Measurements from ENCODE around the gene OCA2. TPM values are rescaled to one million over a fixed set of nuclear protein-coding genes. Genes with fewer than 3 reads are reported as not detected.

Gene OCA2
- total RNA-seq, 1 experiment from 2014 or later = not detected

GRCh38 chr15:28118083-28118482 lies 19.0 kb upstream of the OCA2 start:
- intact Hi-C loops (cut with micrococcal nuclease) = no loop called here
- Mint-ChIP-seq H3K9me3 (ENCODE audit: unreplicated experiment) (no peaks in the 10 kb centered on the region), H3K4me1 (ENCODE audit: insufficient read depth, unreplicated experiment) (no peaks in the 10 kb centered on the region), H3K27ac (ENCODE audit: low read depth, unreplicated experiment) (no peak overlapping the region), H3K27me3 (ENCODE audit: insufficient read depth, unreplicated experiment) (no peaks in the 10 kb centered on the region), H3K36me3 (ENCODE audit: insufficient read depth, unreplicated experiment) (peaks cover 78% of the 10 kb centered on the region), H3K4me3 (ENCODE audit: unreplicated experiment) (no peak overlapping the region)
- CTCF ChIA-PET = interaction anchor here (0.6 to 2.6 kb wide), 3 partner anchors 11 to 1229 kb away, joined by 4 to 12 read pairs (median 4); no protein-coding TSS in a partner anchor
- TF ChIP-seq CTCF (IDR thresholded peaks at IDR 0.05; ENCODE audit: unreplicated experiment) = no peak
- no TSS peak for BruUV-seq (replicated peaks)
- DNase-seq (ENCODE audit: unreplicated experiment) = no peak
- POLR2A ChIA-PET = no interaction called here

GRCh38 chr15:28117432-28117990 lies 18.4 kb upstream of the OCA2 start:
- Mint-ChIP-seq H3K4me3 (ENCODE audit: unreplicated experiment) (no peak overlapping the region), H3K4me1 (ENCODE audit: insufficient read depth, unreplicated experiment) (no peaks in the 10 kb centered on the region), H3K27ac (ENCODE audit: low read depth, unreplicated experiment) (no peak overlapping the region), H3K27me3 (ENCODE audit: insufficient read depth, unreplicated experiment) (no peaks in the 10 kb centered on the region), H3K9me3 (ENCODE audit: unreplicated experiment) (no peaks in the 10 kb centered on the region), H3K36me3 (ENCODE audit: insufficient read depth, unreplicated experiment) (peaks cover 80% of the 10 kb centered on the region)
- no peak for TF ChIP-seq CTCF (IDR thresholded peaks at IDR 0.05; ENCODE audit: unreplicated experiment)
- CTCF ChIA-PET = interaction anchor here (0.6 to 2.6 kb wide), 3 partner anchors 11 to 1228 kb away, joined by 4 to 12 read pairs (median 4); no protein-coding TSS in a partner anchor
- DNase-seq (ENCODE audit: unreplicated experiment) = no peak
- POLR2A ChIA-PET = no interaction called here
- BruUV-seq (replicated peaks) = no TSS peak
- intact Hi-C loops (cut with micrococcal nuclease) = no loop called here

GRCh38 chr15:28116521-28117431 lies 17.7 kb upstream of the OCA2 start:
- H3K4me3 Mint-ChIP-seq (ENCODE audit: unreplicated experiment) = no peak overlapping the region
- intact Hi-C loops (cut with micrococcal nuclease) = no loop called here
- H3K9me3 Mint-ChIP-seq (ENCODE audit: unreplicated experiment) = no peaks in the 10 kb centered on the region
- ChIA-PET POLR2A (no interaction called here), CTCF (interaction anchor here (1.1 to 2.6 kb wide), 3 partner anchors 9 to 1227 kb away, joined by 4 to 12 read pairs (median 5); no protein-coding TSS in a partner anchor)
- H3K27ac Mint-ChIP-seq (ENCODE audit: low read depth, unreplicated experiment) = no peak overlapping the region
- no TSS peak for BruUV-seq (replicated peaks)
- H3K4me1 Mint-ChIP-seq (ENCODE audit: insufficient read depth, unreplicated experiment) = no peaks in the 10 kb centered on the region
- H3K27me3 Mint-ChIP-seq (ENCODE audit: insufficient read depth, unreplicated experiment) = no peaks in the 10 kb centered on the region
- DNase-seq (ENCODE audit: unreplicated experiment) = no peak
- peaks cover 82% of the 10 kb centered on the region for H3K36me3 Mint-ChIP-seq (ENCODE audit: insufficient read depth, unreplicated experiment)
- no peak for TF ChIP-seq CTCF (IDR thresholded peaks at IDR 0.05; ENCODE audit: unreplicated experiment)

GRCh38 chr15:28115871-28116270 lies 16.8 kb upstream of the OCA2 start:
- TF ChIP-seq CTCF (IDR thresholded peaks at IDR 0.05; ENCODE audit: unreplicated experiment) = no peak
- Mint-ChIP-seq H3K27me3 (ENCODE audit: insufficient read depth, unreplicated experiment) (no peaks in the 10 kb centered on the region), H3K36me3 (ENCODE audit: insufficient read depth, unreplicated experiment) (peaks cover 84% of the 10 kb centered on the region), H3K4me3 (ENCODE audit: unreplicated experiment) (no peak overlapping the region), H3K9me3 (ENCODE audit: unreplicated experiment) (no peaks in the 10 kb centered on the region), H3K27ac (ENCODE audit: low read depth, unreplicated experiment) (peak overlapping the region; percentile 28), H3K4me1 (ENCODE audit: insufficient read depth, unreplicated experiment) (no peaks in the 10 kb centered on the region)
- DNase-seq (ENCODE audit: unreplicated experiment) = no peak
- intact Hi-C loops (cut with micrococcal nuclease) = no loop called here
- CTCF ChIA-PET = interaction anchor here (1.4 to 2.6 kb wide), 2 partner anchors 10 to 1226 kb away, joined by 5 to 12 read pairs; no protein-coding TSS in a partner anchor
- no TSS peak for BruUV-seq (replicated peaks)
- POLR2A ChIA-PET = no interaction called here
